DMS79 treated with DMSO at 0.1 percent for 48 hours (cell line): ENCODE data around the gene HSD17B3.
"Not testable (repeated sequence)": the region's sequence is repeated elsewhere in the genome, so short reads cannot be mapped to it uniquely, and the experiment has no call there.

Experiments used
- DNase-seq: peaks from one replicate; lab custom pipeline; 2025; lab: John Stamatoyannopoulos, UW

The HSD17B3 gene

GRCh38 chr9:96236337-96236736 lies 65.6 kb downstream of the HSD17B3 start:
- not testable (repeated sequence) for DNase-seq

- peak; percentile 10 for DNase-seq
These were observed 69.3 kb downstream of the HSD17B3 start for GRCh38 chr9:96232539-96233241.

GRCh38 chr9:96232164-96232538 lies 69.8 kb downstream of the HSD17B3 start:
- DNase-seq: no peak

GRCh38 chr9:96230002-96230401 lies 72.0 kb downstream of the HSD17B3 start:
- DNase-seq: no peak

- no peak for DNase-seq
These were observed 79.8 kb downstream of the HSD17B3 start for GRCh38 chr9:96222132-96222531.

DNA sequence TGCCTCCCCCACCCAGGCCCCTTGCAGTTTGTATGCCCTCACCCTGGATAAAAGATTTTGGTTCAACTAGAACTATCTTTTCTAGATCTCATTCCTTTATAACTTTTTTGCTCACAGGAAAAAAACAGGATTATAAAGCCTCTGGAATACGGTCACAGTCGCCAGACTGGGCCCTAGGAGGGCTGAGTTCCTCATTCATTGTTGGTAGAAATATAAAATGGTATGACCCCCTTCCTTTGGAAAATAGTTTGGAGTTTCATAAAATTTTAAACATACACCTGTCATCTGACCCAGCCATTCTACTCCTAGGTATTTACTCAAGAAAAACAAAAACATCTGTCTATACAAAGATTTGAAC lies 82.1 kb downstream of the HSD17B3 start:
- DNase-seq: no peak

DNA sequence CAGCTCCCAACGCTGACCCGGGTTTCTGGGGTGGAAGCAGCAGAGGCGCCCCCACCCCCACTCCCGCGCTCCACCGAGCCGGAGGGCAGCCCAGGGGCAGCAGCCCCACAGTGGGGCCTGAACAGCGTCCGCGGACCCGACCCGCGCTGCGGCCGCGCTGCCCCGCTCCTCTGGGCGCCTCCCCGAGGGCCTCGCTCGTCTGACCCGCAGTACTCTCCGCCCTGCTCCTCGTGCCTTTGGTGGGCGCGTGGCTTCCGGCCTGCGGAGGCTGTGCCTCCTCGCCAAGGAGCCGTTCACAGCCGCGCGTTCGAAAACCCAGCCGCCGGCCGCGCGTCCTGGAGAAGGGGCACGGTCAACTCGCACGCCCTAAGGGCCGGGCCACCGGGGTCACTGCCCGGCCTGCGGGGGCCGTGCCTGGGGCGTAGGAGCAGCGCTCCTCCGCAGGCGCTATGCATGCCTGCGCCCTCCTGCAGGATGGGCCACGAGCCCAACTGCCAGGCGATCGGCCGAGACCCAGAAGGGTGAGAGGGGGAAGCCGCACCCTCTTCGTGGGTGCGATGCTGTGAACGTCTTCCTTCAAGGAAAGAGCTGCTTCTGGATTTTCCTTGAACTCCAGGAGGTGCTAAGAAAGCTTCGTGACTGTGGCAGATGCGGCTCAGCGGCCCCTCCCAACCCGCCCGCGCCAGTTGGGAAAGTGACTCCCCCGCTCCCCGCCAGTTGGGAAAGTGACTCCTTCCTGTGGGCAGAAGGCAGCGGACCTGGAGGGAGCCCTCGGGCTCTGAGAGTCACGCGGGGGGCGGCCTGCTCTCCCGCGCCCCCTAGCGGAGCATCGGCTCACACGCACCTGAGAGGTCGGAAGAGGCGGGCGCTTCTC lies 82.7 kb downstream of the HSD17B3 start:
- no peak for DNase-seq

DNA sequence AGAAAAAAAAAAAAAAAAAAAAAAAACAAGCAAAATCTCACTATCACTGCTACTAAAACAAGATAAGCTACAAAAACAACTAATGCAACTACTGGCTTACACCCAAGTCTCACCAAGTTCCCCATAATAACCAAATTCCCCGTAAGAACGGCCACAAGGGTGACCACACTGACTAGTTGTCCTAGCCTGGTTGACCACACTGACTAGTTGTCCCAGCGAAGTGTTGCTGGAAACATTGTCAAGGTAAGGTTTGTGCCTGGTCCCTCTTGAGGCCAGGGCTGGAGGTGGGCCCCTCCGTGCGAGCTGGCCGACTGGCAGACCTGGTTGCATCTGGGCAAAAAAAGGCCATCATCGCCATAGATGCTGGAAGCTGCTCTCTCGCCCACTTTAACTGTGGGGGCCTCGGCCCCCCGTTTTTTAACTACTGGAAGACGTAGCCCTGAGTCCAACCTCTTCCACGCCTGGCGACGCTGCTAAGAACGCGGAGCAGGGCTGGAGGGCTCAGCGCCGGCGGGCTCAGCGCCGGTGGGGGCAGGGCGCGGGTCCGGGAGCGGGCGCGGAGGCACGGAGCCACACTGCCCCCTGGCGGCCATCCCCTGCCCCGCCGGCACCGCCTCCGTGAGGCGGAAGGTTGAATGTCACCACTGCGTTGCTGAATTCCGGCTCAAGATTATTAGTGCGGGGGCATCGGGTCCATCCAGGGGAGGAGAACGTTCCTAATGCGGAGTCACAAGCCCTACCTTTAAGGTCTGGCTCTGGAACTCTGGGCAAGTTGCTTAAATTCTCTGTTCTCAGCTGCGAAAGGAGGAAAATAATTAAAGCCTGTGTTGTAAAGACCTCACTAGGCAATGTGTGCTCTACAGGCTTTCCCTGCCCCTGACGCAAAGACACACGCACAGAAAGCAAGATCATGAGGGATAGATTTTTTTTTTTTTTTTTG lies 84.0 kb downstream of the HSD17B3 start:
- DNase-seq: peak; percentile 36

- DNase-seq: no peak
These were observed 84.7 kb downstream of the HSD17B3 start for GRCh38 chr9:96217294-96217707.

DNA sequence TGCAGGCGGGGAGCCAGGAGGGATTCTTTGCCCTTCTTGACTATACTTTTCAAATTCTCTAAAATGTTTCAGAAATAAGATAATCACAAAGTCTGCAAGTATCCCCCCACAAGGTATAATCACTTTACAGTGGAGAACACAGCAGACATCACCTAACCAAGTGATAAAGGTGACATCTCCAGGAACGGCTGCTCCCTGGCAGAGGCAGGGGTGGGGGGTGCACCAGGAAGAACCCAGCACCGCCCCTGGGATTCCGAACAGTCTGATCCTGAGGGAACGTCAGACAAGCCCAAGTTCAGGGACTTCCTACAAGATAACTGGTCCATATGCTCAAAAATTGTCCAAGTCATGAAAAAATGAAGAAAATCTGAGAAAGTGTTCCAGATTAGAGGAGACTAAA lies 85.4 kb downstream of the HSD17B3 start:
- DNase-seq: no peak

DNA sequence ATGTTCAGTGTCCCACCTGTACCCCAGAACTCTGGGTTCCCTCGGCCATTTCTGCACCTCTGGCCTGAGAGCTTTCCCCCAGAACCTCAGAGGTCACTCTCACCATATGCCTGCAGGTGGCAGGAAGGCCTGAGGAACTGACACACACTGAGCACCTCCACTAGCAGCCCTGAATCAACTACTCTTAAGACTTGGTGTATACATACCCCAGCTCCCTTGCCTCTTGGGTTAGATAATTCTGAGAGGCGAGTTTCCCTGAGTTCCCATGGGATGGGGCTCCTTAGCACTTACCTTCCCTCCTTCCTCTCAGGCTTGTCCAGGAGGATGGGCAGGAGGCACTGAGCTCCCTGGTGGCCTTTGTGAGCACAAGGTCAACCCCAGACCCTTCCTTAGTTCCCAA lies 86.1 kb downstream of the HSD17B3 start:
- no peak for DNase-seq

DNA sequence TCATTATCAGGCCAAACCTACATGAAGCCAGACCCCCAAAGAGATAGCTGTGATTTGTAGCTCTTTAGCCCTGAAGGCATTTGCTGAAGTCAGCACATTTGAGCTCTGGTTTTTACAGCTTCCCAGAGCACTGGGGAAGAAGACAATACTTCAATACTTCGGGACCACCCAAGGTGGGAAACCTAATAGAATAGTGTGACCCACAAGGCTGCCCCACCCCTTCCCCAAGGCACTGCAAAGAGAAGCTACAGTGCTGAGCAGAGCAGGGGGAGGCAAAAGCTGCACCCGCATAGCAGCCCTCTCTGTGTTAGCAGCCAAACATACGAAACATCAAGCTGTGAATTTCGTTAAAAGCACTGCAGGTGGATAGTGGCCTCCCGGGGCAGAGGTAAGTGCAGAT lies 87.3 kb downstream of the HSD17B3 start:
- no peak for DNase-seq

DNA sequence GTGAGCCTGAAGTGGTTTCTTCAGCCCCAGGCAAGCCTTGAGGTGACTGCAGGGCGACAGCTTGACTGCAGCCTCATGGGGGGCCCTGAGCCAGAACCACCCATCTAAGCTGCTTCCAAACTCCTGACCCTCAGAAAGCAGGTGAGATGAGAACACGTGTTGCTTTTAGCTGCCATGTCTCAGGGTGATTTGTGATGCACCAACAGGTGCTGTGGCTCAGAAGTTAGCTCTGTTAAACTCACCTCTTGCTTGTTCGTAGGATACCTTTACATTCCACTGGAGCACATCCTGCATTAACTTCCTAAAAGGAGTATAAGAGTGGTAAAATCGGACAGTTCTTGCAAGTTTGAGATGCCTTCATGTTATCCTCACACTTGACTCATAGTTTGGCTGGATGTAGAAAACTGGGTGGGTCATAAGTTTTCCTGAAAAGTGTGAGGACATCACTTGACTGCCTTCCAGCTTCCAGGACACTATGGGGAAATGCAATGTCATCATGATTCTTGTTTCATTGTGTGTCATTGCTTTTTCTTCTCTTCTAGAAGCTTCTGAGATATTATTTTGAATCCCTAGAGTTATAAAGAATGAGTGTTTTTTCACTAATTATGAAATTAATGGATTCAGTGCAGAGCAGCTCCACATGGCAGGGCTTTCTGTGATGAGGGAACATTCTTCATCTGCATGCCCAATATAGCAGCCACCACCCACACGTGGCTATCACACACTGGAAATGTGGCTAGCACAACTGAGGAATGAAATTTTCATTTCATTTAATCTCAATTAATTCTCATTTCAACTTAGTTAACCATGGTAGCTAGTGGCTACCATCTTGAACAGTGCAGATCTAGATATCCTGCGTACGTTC lies 92.3 kb downstream of the HSD17B3 start:
- no peak for DNase-seq

GRCh38 chr9:96206156-96206751 lies 95.7 kb downstream of the HSD17B3 start:
- DNase-seq: no peak

DNA sequence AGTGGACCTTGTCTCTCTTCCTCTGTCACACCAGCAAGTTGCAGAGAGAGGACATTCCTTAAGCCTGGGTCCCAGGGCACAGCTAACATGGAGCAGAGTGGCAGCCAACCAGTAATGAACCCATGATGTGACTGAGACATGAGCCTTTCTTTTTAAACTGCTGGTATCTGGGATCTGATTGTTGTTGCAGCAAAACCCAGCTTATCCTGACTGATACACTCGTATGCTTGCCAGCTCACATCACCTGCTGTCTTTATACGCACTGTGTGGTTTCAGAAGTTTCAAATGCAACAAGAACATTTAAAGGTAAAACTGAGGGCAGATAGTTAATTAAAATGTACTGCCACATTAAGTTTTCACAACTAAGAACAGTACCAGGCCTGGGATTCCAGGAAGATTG lies 97.1 kb downstream of the HSD17B3 start:
- DNase-seq: no peak

DNA sequence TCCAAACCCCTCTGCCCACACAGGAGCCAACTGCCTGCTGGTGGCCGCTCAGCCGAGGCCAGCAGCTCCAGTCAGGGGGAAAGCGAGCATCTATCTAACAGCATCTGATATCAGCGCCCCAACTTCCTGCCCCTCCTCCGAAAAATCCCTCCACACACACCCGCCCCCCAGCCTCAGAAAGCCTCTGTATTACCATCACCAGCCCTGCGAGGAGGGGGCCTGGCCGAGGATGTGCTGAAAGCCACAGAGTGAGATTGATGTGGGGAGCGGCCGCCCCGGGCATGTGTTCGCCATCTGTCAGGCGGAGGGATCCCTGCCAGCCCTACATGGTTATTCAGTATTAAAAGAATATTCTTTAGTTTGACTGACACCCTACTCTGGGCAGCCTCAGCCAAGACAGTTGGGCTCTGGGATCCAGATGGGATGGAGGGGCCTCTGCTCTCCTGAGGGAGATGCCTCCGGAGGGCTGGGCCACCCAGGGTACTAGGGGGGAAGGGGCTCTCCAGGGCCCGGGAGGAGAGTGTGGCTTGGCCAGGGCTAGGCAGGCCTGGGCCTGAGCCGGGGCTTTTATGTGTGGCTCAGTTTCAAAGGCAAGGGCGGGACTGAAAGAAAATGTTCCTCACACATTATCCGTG lies 98.0 kb downstream of the HSD17B3 start:
- no peak for DNase-seq

- DNase-seq: no peak
These were observed 98.8 kb downstream of the HSD17B3 start for GRCh38 chr9:96202971-96203780.

GRCh38 chr9:96201140-96201539 lies 100.8 kb downstream of the HSD17B3 start:
- no peak for DNase-seq

- no peak for DNase-seq
These were observed 103.0 kb downstream of the HSD17B3 start for GRCh38 chr9:96199006-96199405.

GRCh38 chr9:96195541-96195940 lies 106.4 kb downstream of the HSD17B3 start:
- DNase-seq: no peak
